ENCODE data around the gene ADCY9. TPM values are rescaled to one million over a fixed set of nuclear protein-coding genes. Genes with fewer than 3 reads are reported as not detected.

ADCY9 gene
- total RNA-seq, 1 experiment from 2014 or later = 9.8 TPM

- POLR2A ChIA-PET = no interaction called here
- H3K79me2 ChIP-seq (ENCODE audit: insufficient read depth, low read length) = no peaks in the 10 kb centered on the region
- no peak overlapping the region for H3K9ac ChIP-seq (ENCODE audit: low read length)
- H3K4me3 ChIP-seq (replicated peaks in 1 of 2; ENCODE audit: low read depth in 1 of 2, low read length in 2 of 2) = no peak overlapping the region
- no peaks in the 10 kb centered on the region for H3K4me1 ChIP-seq (ENCODE audit: control insufficient read depth in 1 of 2, insufficient read depth in 2 of 2, low read length in 2 of 2)
- H2AFZ ChIP-seq (ENCODE audit: low read depth, low read length, poor library complexity, severe bottlenecking) = no peak overlapping the region
- RAD21 ChIA-PET (ENCODE audit: low non-redundant PET in 1 of 2, low total read pairs in 2 of 2, uncharacterized antibody in 2 of 2, unreplicated experiment in 2 of 2) = no interaction called here
- intact Hi-C loops (cut with micrococcal nuclease) = no loop called here
- DNase-seq (ENCODE audit: low read depth, low spot score) (no peak), ATAC-seq (no peak)
- no peaks in the 10 kb centered on the region for H3K27me3 ChIP-seq (ENCODE audit: insufficient read depth, low read length)
- no peak overlapping the region for H3K27ac ChIP-seq (ENCODE audit: low read depth, low read length)
- CTCF ChIA-PET = no interaction called here
- BruUV-seq (replicated peaks) = no TSS peak
- TF ChIP-seq FOSL1 (IDR thresholded peaks at IDR 0.05; ENCODE audit: low read depth) = no peak
- TF ChIP-seq EGR1 (IDR thresholded peaks at IDR 0.05; ENCODE audit: low read depth) = no peak
- TF ChIP-seq SP1 (IDR thresholded peaks at IDR 0.05; ENCODE audit: low read depth) = no peak
- no peak for TF ChIP-seq ZNF274 (IDR thresholded peaks at IDR 0.05; ENCODE audit: low read depth, low read length)
- no peak for TF ChIP-seq POLR2AphosphoS5 (IDR thresholded peaks at IDR 0.05; ENCODE audit: low read depth, low read length)
- TF ChIP-seq SIN3A (IDR thresholded peaks at IDR 0.05; ENCODE audit: low read depth) = no peak
- no peak for TF ChIP-seq MAX (IDR thresholded peaks at IDR 0.05)
- TF ChIP-seq ZFX (IDR thresholded peaks at IDR 0.05) = no peak
- TF ChIP-seq CTCF (IDR thresholded peaks at IDR 0.05 in 2 of 3, conservative IDR thresholded peaks at IDR 0.05 in 1 of 3; ENCODE audit: borderline replicate concordance in 1 of 3, insufficient read depth in 1 of 3, low read depth in 2 of 3, low read length in 2 of 3) = no peak
- TF ChIP-seq ELF1 (IDR thresholded peaks at IDR 0.05; ENCODE audit: borderline replicate concordance, low read depth) = no peak
- TF ChIP-seq CBX3 (IDR thresholded peaks at IDR 0.05; ENCODE audit: low read depth) = no peak
- no peak for TF ChIP-seq YY1 (IDR thresholded peaks at IDR 0.05; ENCODE audit: extremely low read depth, insufficient replicate concordance, low read depth, low read length)
- no peak for TF ChIP-seq EZH2 (IDR thresholded peaks at IDR 0.05)
- TF ChIP-seq RAD21 (IDR thresholded peaks at IDR 0.05; ENCODE audit: low read depth) = no peak
- H4K20me1 ChIP-seq (ENCODE audit: insufficient read depth) = no peaks in the 10 kb centered on the region
- no peak overlapping the region for H3K4me2 ChIP-seq (ENCODE audit: low read length)
- no peaks in the 10 kb centered on the region for H3K36me3 ChIP-seq (ENCODE audit: control insufficient read depth in 1 of 2, insufficient read depth in 2 of 2, low read length in 2 of 2)
- H3K9me3 ChIP-seq (ENCODE audit: control insufficient read depth in 1 of 2, insufficient read depth in 1 of 2, low read depth in 1 of 2, low read length in 2 of 2) = peaks cover 7 to 15% of the 10 kb centered on the region in 2 experiments; a peak in 2 of 4 replicates
- no peaks in the 10 kb centered on the region for H3K9me2 ChIP-seq (ENCODE audit: insufficient read depth)
Measured at GRCh38 chr16:3922241-3922640, 194.0 kb downstream of the ADCY9 start.

Data from HCT116 (cell line).